ENCODE data around the gene IPPK. TPM values are rescaled to one million over a fixed set of nuclear protein-coding genes. Genes with fewer than 3 reads are reported as not detected.

Gene IPPK
- total RNA-seq, 1 experiment from 2014 or later = 15.4 TPM

GRCh38 chr9:92706218-92706940, 36.4 kb upstream of the IPPK start (continued):
- TF ChIP-seq ZNF274 (IDR thresholded peaks at IDR 0.05; ENCODE audit: low read depth, low read length) (no peak), CEBPB (IDR thresholded peaks at IDR 0.05; ENCODE audit: low read depth) (no peak), JUND (IDR thresholded peaks at IDR 0.05) (peak; percentile 33; the same call in 1 of the 2 replicates), EZH2 (IDR thresholded peaks at IDR 0.05) (no peak)

- H3K9me2 ChIP-seq (ENCODE audit: insufficient read depth) = no peaks in the 10 kb centered on the region
- no peak overlapping the region for H3K4me3 ChIP-seq (replicated peaks in 1 of 2; ENCODE audit: low read depth in 1 of 2, low read length in 2 of 2)
- H4K20me1 ChIP-seq (ENCODE audit: insufficient read depth) = no peaks in the 10 kb centered on the region
- H3K27me3 ChIP-seq (ENCODE audit: insufficient read depth, low read length) = no peaks in the 10 kb centered on the region
- no peak overlapping the region for H2AFZ ChIP-seq (ENCODE audit: low read depth, low read length, poor library complexity, severe bottlenecking)
- no peak overlapping the region for H3K9ac ChIP-seq (ENCODE audit: low read length)
- no TSS peak for BruUV-seq (replicated peaks)
- peaks cover 0 to 21% of the 10 kb centered on the region in 2 experiments; a peak in 3 of 4 replicates for H3K4me1 ChIP-seq (ENCODE audit: control insufficient read depth in 1 of 2, insufficient read depth in 2 of 2, low read length in 2 of 2)
- no peaks in the 10 kb centered on the region for H3K9me3 ChIP-seq (ENCODE audit: control insufficient read depth in 1 of 2, insufficient read depth in 1 of 2, low read depth in 1 of 2, low read length in 2 of 2)
- ChIA-PET POLR2A (no interaction called here), RAD21 (ENCODE audit: low non-redundant PET in 1 of 2, low total read pairs in 2 of 2, uncharacterized antibody in 2 of 2, unreplicated experiment in 2 of 2) (no interaction called here), CTCF (interaction anchor here (1.4 kb wide), 1 partner anchor 86 kb away, joined by 3 read pairs; no protein-coding TSS in a partner anchor)
- no peak overlapping the region for H3K27ac ChIP-seq (ENCODE audit: low read depth, low read length)
- intact Hi-C loops (cut with micrococcal nuclease) = no loop called here
- no peaks in the 10 kb centered on the region for H3K36me3 ChIP-seq (ENCODE audit: control insufficient read depth in 1 of 2, insufficient read depth in 2 of 2, low read length in 2 of 2)
- H3K79me2 ChIP-seq (ENCODE audit: insufficient read depth, low read length) = no peaks in the 10 kb centered on the region
- DNase-seq (ENCODE audit: low read depth, low spot score) (no peak), ATAC-seq (no peak)
- TF ChIP-seq CBX3 (IDR thresholded peaks at IDR 0.05; ENCODE audit: low read depth) (no peak), SRF (IDR thresholded peaks at IDR 0.05; ENCODE audit: low read depth) (no peak), RAD21 (IDR thresholded peaks at IDR 0.05; ENCODE audit: low read depth) (no peak), EZH2phosphoT487 (IDR thresholded peaks at IDR 0.05; ENCODE audit: borderline replicate concordance) (no peak), MAX (IDR thresholded peaks at IDR 0.05) (no peak)
- H3K4me2 ChIP-seq (ENCODE audit: low read length) = no peak overlapping the region
Observed at GRCh38 chr9:92704528-92704927, 34.6 kb upstream of the IPPK start.

- ATAC-seq (no peak), DNase-seq (ENCODE audit: low read depth, low spot score) (no peak)
- no peaks in the 10 kb centered on the region for H3K27me3 ChIP-seq (ENCODE audit: insufficient read depth, low read length)
- no TSS peak for BruUV-seq (replicated peaks)
- H3K9ac ChIP-seq (ENCODE audit: low read length) = no peak overlapping the region
- no peaks in the 10 kb centered on the region for H3K9me3 ChIP-seq (ENCODE audit: control insufficient read depth in 1 of 2, insufficient read depth in 1 of 2, low read depth in 1 of 2, low read length in 2 of 2)
- no peak overlapping the region for H2AFZ ChIP-seq (ENCODE audit: low read depth, low read length, poor library complexity, severe bottlenecking)
- H3K79me2 ChIP-seq (ENCODE audit: insufficient read depth, low read length) = no peaks in the 10 kb centered on the region
- no peaks in the 10 kb centered on the region for H3K4me1 ChIP-seq (ENCODE audit: control insufficient read depth in 1 of 2, insufficient read depth in 2 of 2, low read length in 2 of 2)
- no peaks in the 10 kb centered on the region for H3K9me2 ChIP-seq (ENCODE audit: insufficient read depth)
- RAD21 ChIA-PET (ENCODE audit: low non-redundant PET in 1 of 2, low total read pairs in 2 of 2, uncharacterized antibody in 2 of 2, unreplicated experiment in 2 of 2) = no interaction called here
- no peak overlapping the region for H3K4me2 ChIP-seq (ENCODE audit: low read length)
- POLR2A ChIA-PET = no interaction called here
- H3K27ac ChIP-seq (ENCODE audit: low read depth, low read length) = no peak overlapping the region
- TF ChIP-seq EZH2 (IDR thresholded peaks at IDR 0.05) (no peak), ZNF274 (IDR thresholded peaks at IDR 0.05; ENCODE audit: low read depth, low read length) (no peak)
- no peak overlapping the region for H3K4me3 ChIP-seq (replicated peaks in 1 of 2; ENCODE audit: low read depth in 1 of 2, low read length in 2 of 2)
- no peaks in the 10 kb centered on the region for H4K20me1 ChIP-seq (ENCODE audit: insufficient read depth)
- CTCF ChIA-PET = no interaction called here
- intact Hi-C loops (cut with micrococcal nuclease) = no loop called here
- no peaks in the 10 kb centered on the region for H3K36me3 ChIP-seq (ENCODE audit: control insufficient read depth in 1 of 2, insufficient read depth in 2 of 2, low read length in 2 of 2)
Observed at GRCh38 chr9:92696619-92697018, 26.7 kb upstream of the IPPK start.

Data from HCT116 (cell line).